HL-60 (cell line): ENCODE results near the gene GFOD1.

Source experiments
- DNase-seq, 2 experiments: peaks; one replicate each; pipeline ENCODE4 v3.0.0-alpha.2; 2010 to 2020; ENCODE audit warnings: low read depth in 1 of 2, low spot score in 1 of 2
- H3K27ac ChIP-seq: fragments of 250-450 bp; sonication (Bioruptor Pico); replicated peaks from 2 replicates; pipeline ENCODE4 v1.5.1; 2020; ENCODE audit warnings: mild to moderate bottlenecking, moderate library complexity
- H3K27me3 ChIP-seq: fragments of 250-450 bp; sonication (Bioruptor Pico); 2 replicates; pipeline ENCODE4 v1.5.1; 2021; ENCODE audit warnings: mild to moderate bottlenecking, moderate library complexity; ENCODE audit not compliant: insufficient read depth, poor library complexity, severe bottlenecking
- H3K4me3 ChIP-seq: replicated peaks from 2 replicates; pipeline ENCODE4 v1.5.1; 2011; ENCODE audit warnings: mild to moderate bottlenecking, control low read depth, low read length; ENCODE audit not compliant: insufficient read depth
- GABPA ChIP-seq: IDR thresholded peaks from 2 replicates; pipeline ENCODE4 v1.6.1; 2012; ENCODE audit warnings: low read depth
- POLR2AphosphoS5 ChIP-seq: IDR thresholded peaks from 2 replicates; pipeline ENCODE4 v1.6.1; 2012; ENCODE audit warnings: low read depth
- SPI1 ChIP-seq: IDR thresholded peaks from 2 replicates; pipeline ENCODE4 v1.6.1; 2012; ENCODE audit warnings: low read depth, mild to moderate bottlenecking, borderline replicate concordance
- TF ChIP-seq, protein P1 (sequence below): IDR thresholded peaks from 2 replicates; pipeline ENCODE4 v1.6.1; 2012; ENCODE audit warnings: low read depth; ENCODE audit not compliant: insufficient replicate concordance
- TF ChIP-seq, protein P2 (sequence below): IDR thresholded peaks from one replicate; pipeline ENCODE4 v1.5.1; 2011; ENCODE audit warnings: low read length, control low read depth, inconsistent platforms; ENCODE audit not compliant: insufficient read depth

GFOD1 gene

GRCh38 chr6:13504611-13505344 lies 17.4 kb upstream of the GFOD1 start:
- Histone ChIP-seq H3K27ac (no peak overlapping the region), H3K27me3 (no peaks in the 10 kb centered on the region), H3K4me3 (no peak overlapping the region)
- no peak for TF ChIP-seq POLR2AphosphoS5
- TF ChIP-seq, protein P1, sequence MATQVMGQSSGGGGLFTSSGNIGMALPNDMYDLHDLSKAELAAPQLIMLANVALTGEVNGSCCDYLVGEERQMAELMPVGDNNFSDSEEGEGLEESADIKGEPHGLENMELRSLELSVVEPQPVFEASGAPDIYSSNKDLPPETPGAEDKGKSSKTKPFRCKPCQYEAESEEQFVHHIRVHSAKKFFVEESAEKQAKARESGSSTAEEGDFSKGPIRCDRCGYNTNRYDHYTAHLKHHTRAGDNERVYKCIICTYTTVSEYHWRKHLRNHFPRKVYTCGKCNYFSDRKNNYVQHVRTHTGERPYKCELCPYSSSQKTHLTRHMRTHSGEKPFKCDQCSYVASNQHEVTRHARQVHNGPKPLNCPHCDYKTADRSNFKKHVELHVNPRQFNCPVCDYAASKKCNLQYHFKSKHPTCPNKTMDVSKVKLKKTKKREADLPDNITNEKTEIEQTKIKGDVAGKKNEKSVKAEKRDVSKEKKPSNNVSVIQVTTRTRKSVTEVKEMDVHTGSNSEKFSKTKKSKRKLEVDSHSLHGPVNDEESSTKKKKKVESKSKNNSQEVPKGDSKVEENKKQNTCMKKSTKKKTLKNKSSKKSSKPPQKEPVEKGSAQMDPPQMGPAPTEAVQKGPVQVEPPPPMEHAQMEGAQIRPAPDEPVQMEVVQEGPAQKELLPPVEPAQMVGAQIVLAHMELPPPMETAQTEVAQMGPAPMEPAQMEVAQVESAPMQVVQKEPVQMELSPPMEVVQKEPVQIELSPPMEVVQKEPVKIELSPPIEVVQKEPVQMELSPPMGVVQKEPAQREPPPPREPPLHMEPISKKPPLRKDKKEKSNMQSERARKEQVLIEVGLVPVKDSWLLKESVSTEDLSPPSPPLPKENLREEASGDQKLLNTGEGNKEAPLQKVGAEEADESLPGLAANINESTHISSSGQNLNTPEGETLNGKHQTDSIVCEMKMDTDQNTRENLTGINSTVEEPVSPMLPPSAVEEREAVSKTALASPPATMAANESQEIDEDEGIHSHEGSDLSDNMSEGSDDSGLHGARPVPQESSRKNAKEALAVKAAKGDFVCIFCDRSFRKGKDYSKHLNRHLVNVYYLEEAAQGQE, result no peak
- no peak for TF ChIP-seq GABPA
- TF ChIP-seq, protein P2, sequence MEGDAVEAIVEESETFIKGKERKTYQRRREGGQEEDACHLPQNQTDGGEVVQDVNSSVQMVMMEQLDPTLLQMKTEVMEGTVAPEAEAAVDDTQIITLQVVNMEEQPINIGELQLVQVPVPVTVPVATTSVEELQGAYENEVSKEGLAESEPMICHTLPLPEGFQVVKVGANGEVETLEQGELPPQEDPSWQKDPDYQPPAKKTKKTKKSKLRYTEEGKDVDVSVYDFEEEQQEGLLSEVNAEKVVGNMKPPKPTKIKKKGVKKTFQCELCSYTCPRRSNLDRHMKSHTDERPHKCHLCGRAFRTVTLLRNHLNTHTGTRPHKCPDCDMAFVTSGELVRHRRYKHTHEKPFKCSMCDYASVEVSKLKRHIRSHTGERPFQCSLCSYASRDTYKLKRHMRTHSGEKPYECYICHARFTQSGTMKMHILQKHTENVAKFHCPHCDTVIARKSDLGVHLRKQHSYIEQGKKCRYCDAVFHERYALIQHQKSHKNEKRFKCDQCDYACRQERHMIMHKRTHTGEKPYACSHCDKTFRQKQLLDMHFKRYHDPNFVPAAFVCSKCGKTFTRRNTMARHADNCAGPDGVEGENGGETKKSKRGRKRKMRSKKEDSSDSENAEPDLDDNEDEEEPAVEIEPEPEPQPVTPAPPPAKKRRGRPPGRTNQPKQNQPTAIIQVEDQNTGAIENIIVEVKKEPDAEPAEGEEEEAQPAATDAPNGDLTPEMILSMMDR, result no peak
- no peak for TF ChIP-seq SPI1
- no peak for DNase-seq

- DNase-seq, result no peak
- H3K27ac ChIP-seq, result no peak overlapping the region
- TF ChIP-seq, protein P2, result no peak
- peak; percentile 55 for TF ChIP-seq SPI1
- H3K27me3 ChIP-seq, result no peaks in the 10 kb centered on the region
- H3K4me3 ChIP-seq, result no peak overlapping the region
These were observed 13.5 kb upstream of the GFOD1 start for GRCh38 chr6:13500915-13501314.

GRCh38 chr6:13500264-13500663 lies 12.9 kb upstream of the GFOD1 start:
- no peak overlapping the region for H3K27ac ChIP-seq
- H3K27me3 ChIP-seq, result no peaks in the 10 kb centered on the region
- H3K4me3 ChIP-seq, result no peak overlapping the region
- DNase-seq, result no peak
- TF ChIP-seq GABPA (no peak), SPI1 (no peak), POLR2AphosphoS5 (no peak)
- TF ChIP-seq, protein P1, result no peak
- TF ChIP-seq, protein P2, result no peak
